SJSA1 (cell line): ENCODE data around the gene INTS6L. TPM values are rescaled to one million over a fixed set of nuclear protein-coding genes. Genes with fewer than 3 reads are reported as not detected.
"Not testable (repeated sequence)": the region's sequence is repeated elsewhere in the genome, so short reads cannot be mapped to it uniquely, and the experiment has no call there.

Source experiments
- DNase-seq, 2 experiments: peaks; one replicate each; pipeline ENCODE4 v3.0.0-alpha.2; 2015 to 2020; ENCODE audit warnings: low spot score in 2 of 2, low read depth in 1 of 2
- H3K27ac ChIP-seq: fragments of 250-450 bp; sonication (Bioruptor Pico); 2 replicates; pipeline ENCODE4 v1.5.1; 2020; ENCODE audit warnings: mild to moderate bottlenecking, moderate library complexity
- H3K27me3 ChIP-seq: fragments of 250-450 bp; sonication (Bioruptor Pico); replicated peaks from 2 replicates; pipeline ENCODE4 v1.5.1; 2020; ENCODE audit warnings: mild to moderate bottlenecking, moderate library complexity
- H3K36me3 ChIP-seq: fragments of 250-450 bp; sonication (Bioruptor Pico); 2 replicates; pipeline ENCODE4 v1.5.1; 2020; ENCODE audit warnings: mild to moderate bottlenecking
- H3K4me1 ChIP-seq: fragments of 250-450 bp; sonication (Bioruptor Pico); replicated peaks from 2 replicates; pipeline ENCODE4 v1.6.1; 2021; ENCODE audit warnings: mild to moderate bottlenecking
- H3K4me3 ChIP-seq: fragments of 250-450 bp; sonication (Bioruptor Pico); 2 replicates; pipeline ENCODE4 v1.5.1; 2020; ENCODE audit warnings: mild to moderate bottlenecking
- H3K9me3 ChIP-seq: fragments of 250-450 bp; sonication (Bioruptor Pico); replicated peaks from 2 replicates; pipeline ENCODE4 v1.5.1; 2020; ENCODE audit warnings: mild to moderate bottlenecking
- total RNA-seq: library from RNA; depleted of rRNA; stranded (reverse); fragments of >200 nt; shearing (Covaris generic); gene quantifications from 2 replicates; pipeline ENCODE4 v1.2.3, GENCODE V29; 2014; rRNA removed

Gene INTS6L
- total RNA-seq, 1 experiment from 2014 or later: 4.0 TPM

DNA sequence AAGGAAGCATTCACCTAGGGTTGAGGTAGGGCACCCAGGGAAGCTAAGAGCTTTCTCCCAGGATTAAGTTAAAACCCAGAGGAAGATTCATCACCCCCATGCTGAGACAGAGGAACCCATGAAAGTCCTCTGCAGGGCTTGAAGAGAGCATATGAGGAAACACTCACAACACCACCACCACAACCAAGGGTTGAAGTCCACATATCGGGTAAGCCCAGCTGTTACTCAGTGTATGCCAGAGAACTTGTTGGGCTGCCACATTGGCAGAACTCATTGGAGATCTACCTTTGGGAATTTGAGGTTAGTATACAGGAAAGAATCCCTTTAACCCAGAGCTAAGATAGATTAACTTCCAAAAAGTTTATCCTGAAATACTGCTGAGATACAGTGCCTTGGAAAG, 75.1 kb downstream of the INTS6L start:
- Histone ChIP-seq H3K36me3 (no peaks in the 10 kb centered on the region), H3K4me1 (no peaks in the 10 kb centered on the region), H3K4me3 (no peak overlapping the region), H3K9me3 (no peaks in the 10 kb centered on the region), H3K27ac (no peak overlapping the region), H3K27me3 (no peaks in the 10 kb centered on the region)
- no peak for DNase-seq

DNA sequence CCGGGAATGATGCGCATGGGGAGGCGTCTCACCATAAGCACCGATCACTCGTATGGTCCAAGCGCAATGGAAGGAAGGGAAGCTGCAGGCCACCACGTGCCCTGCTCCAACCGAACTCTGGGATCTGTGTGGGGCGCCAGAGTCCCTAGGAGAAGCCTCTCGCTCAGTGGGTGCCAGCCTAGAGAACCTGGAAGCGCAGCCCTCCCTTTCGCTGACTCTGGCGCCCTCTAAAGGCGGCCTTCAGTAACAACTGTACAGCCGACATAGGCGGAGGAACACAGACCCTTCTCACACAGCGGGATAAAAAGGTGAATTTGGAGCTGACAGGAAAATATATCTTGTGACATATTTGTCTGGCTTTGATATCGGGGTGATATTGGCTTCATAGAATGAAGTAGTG, 76.0 kb downstream of the INTS6L start:
- no peaks in the 10 kb centered on the region for H3K27me3 ChIP-seq
- H3K9me3 ChIP-seq: no peaks in the 10 kb centered on the region
- DNase-seq: peak; percentile 4 to 44
- no peak overlapping the region for H3K27ac ChIP-seq
- no peak overlapping the region for H3K4me3 ChIP-seq
- no peaks in the 10 kb centered on the region for H3K4me1 ChIP-seq
- no peaks in the 10 kb centered on the region for H3K36me3 ChIP-seq

DNA sequence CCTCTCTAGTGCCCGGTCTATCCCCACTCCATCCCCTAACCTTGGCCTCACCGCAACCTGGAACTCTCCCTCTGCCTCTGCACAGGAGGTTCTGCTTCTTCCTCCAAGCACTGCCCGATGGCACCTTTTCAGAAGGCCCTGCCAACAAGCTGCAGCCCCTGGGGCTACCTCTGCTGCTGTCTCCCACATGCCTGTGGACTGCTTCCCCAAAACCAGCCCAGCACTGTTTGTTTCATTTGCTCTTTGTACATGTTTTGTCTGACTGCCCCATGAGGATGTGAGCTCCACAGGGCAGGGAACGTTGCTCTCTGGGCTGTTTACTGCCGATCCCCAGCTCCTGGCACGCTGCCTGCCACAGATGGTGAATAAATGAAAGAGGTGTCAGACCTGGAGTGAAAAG, 85.4 kb downstream of the INTS6L start:
- DNase-seq: no peak
- Histone ChIP-seq H3K27ac (no peak overlapping the region), H3K27me3 (no peaks in the 10 kb centered on the region), H3K4me3 (no peak overlapping the region), H3K9me3 (no peaks in the 10 kb centered on the region), H3K4me1 (no peaks in the 10 kb centered on the region), H3K36me3 (no peaks in the 10 kb centered on the region)

DNA sequence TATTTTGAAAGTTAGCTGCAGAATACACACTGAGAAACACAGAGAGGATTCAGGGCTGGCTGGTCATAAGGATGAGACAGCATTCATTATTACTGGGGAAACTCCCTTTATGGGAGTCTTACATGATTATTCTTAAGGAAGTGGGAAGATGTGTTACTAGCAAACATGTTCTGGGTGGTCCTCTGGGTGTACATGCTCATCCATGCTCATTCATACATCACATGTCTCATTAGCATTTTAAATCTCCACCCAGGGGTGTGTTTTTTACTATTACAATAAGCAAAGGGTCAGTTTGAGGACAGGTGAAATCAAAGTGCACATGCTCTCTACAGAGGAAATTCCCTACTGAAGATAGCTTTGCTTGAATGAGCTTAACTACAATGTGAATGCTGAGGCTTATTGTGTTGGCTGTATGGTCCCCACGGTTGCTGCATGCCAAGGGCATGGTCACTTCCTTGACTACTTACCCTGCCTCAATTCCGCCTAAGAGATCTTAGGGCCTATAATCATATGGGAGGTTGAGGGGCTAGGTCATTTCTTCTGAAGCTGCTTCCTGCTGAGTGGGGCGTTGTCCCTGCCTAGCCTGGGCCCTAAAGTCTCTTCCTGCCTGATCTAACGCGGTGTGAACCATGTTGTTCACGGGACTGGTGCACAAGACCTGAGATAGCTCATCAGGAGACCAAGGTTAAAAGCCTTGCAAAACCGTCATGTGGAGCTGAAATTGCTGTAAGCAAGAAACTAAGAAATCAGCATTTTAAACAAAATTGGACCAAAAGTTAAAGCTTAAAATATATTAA, 104.1 kb downstream of the INTS6L start:
- H3K4me1 ChIP-seq, H3K4me3 ChIP-seq, H3K27me3 ChIP-seq, DNase-seq, H3K36me3 ChIP-seq, H3K27ac ChIP-seq, H3K9me3 ChIP-seq: not testable (repeated sequence)

DNA sequence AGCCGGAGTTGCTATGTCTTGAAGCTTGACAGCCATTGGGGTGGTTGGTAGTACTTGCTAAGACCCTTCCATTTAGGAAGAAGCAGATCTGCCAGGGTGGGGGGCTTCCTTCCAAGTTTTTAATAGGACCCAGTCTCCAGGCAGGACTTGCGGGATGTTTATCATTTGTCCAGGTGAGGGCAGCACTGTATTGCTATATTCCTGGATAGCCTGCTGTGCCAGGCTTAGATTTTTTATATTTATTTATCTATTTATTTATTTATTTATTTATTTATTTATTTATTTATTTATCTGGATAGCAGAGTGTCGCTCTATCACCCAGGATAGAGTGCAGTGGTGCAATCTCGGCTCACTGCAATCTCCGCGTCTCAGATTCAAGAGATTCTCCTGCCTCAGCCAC, 105.5 kb downstream of the INTS6L start:
- H3K27me3 ChIP-seq: no peaks in the 10 kb centered on the region
- no peak for DNase-seq
- no peaks in the 10 kb centered on the region for H3K4me1 ChIP-seq
- no peak overlapping the region for H3K4me3 ChIP-seq
- no peaks in the 10 kb centered on the region for H3K36me3 ChIP-seq
- H3K27ac ChIP-seq: no peak overlapping the region
- H3K9me3 ChIP-seq: no peaks in the 10 kb centered on the region

DNA sequence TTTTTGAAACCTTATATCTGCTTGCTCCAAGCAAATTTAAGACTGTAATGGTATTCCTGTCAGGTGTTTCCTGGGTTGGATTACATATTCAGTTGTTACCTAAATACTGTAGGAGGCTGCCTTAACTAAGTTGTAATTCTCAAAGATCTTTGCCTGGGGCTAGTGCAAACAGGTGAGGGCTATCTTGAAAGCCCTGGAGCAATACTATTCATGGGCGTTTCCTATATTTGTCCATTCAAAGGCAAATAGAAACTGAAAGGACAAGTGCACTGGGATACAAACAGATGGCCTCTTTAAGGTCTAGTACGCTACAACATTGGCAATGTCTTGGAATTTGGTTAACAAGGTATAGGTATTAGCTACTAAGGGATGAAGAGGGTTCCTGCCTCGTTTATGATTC, 108.9 kb downstream of the INTS6L start:
- no peaks in the 10 kb centered on the region for H3K27me3 ChIP-seq
- H3K27ac ChIP-seq: no peak overlapping the region
- no peaks in the 10 kb centered on the region for H3K4me1 ChIP-seq
- no peaks in the 10 kb centered on the region for H3K9me3 ChIP-seq
- no peak for DNase-seq
- H3K36me3 ChIP-seq: no peaks in the 10 kb centered on the region
- no peak overlapping the region for H3K4me3 ChIP-seq

Other genes with a start within 250 kb of the INTS6L start
- not detected in 2 replicates for gene ETDC, start 211.2 kb upstream of the INTS6L start, total RNA-seq
- gene ZNF75D, start 176.6 kb upstream of the INTS6L start, total RNA-seq: 6.3 and 7.9 TPM in 2 replicates
- 6.3 and 7.9 TPM in 2 replicates for gene ZNF449, start 175.9 kb upstream of the INTS6L start, total RNA-seq
- not detected in 2 replicates for gene SMIM10L2A, start 98.7 kb upstream of the INTS6L start, total RNA-seq
- not detected in 2 replicates for gene CT45A1, start 193.0 kb downstream of the INTS6L start, total RNA-seq
- gene CT45A3, start 247.5 kb downstream of the INTS6L start, total RNA-seq: not detected in 2 replicates